Measurements from ENCODE around the gene TXN.
"Not testable (repeated sequence)": the region's sequence is repeated elsewhere in the genome, so short reads cannot be mapped to it uniquely, and the experiment has no call there.

DNA sequence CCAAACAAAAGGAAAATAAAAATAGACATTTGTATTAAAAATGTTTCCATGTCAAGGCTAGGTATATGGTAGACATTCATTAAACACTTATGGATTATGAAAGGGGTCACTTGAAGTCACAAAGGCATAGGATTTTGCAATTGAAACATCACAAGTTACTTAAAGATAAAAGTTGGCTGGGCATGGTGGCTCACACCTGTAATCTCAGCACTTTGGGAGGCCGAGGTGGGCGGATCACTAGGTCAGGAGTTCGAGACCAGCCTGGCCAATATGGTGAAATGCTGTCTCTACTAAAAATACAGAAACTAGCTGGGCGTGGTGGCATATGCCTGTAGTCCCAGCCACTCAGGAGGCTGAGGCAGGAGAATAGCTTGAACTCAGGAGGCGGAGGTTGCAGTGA is 4.5 kb downstream of the TXN start:
- TF ChIP-seq, protein P1, sequence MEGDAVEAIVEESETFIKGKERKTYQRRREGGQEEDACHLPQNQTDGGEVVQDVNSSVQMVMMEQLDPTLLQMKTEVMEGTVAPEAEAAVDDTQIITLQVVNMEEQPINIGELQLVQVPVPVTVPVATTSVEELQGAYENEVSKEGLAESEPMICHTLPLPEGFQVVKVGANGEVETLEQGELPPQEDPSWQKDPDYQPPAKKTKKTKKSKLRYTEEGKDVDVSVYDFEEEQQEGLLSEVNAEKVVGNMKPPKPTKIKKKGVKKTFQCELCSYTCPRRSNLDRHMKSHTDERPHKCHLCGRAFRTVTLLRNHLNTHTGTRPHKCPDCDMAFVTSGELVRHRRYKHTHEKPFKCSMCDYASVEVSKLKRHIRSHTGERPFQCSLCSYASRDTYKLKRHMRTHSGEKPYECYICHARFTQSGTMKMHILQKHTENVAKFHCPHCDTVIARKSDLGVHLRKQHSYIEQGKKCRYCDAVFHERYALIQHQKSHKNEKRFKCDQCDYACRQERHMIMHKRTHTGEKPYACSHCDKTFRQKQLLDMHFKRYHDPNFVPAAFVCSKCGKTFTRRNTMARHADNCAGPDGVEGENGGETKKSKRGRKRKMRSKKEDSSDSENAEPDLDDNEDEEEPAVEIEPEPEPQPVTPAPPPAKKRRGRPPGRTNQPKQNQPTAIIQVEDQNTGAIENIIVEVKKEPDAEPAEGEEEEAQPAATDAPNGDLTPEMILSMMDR (IDR thresholded peaks at IDR 0.05; ENCODE audit: low read length), result not testable (repeated sequence)
- not testable (repeated sequence) for TF ChIP-seq EZH2 (IDR thresholded peaks at IDR 0.05; ENCODE audit: borderline replicate concordance, low read length)
